Glutamatergic neuron (in vitro differentiated cells): ENCODE data around the gene ZMYND10. TPM values are rescaled to one million over a fixed set of nuclear protein-coding genes. Genes with fewer than 3 reads are reported as not detected.

Experiments
- DNase-seq: peaks from one replicate; pipeline ENCODE4 v3.0.0; 2022
- H3K27ac Mint-ChIP-seq: one replicate; pipeline ENCODE4 v1.8.0; 2020; ENCODE audit warnings: mild to moderate bottlenecking, mixed read lengths, inconsistent platforms; ENCODE audit not compliant: unreplicated experiment
- H3K27me3 Mint-ChIP-seq: one replicate; pipeline ENCODE4 v1.8.0; 2020; ENCODE audit warnings: mild to moderate bottlenecking, moderate library complexity, mixed read lengths, inconsistent platforms; ENCODE audit not compliant: unreplicated experiment
- H3K36me3 Mint-ChIP-seq: one replicate; pipeline ENCODE4 v1.8.0; 2020; ENCODE audit warnings: mild to moderate bottlenecking, mixed read lengths, inconsistent platforms; ENCODE audit not compliant: unreplicated experiment
- H3K4me1 Mint-ChIP-seq: one replicate; pipeline ENCODE4 v1.8.0; 2020; ENCODE audit warnings: mild to moderate bottlenecking, low read depth, mixed read lengths, inconsistent platforms; ENCODE audit not compliant: unreplicated experiment
- H3K4me3 Mint-ChIP-seq: one replicate; pipeline ENCODE4 v1.8.0; 2020; ENCODE audit warnings: mild to moderate bottlenecking, mixed read lengths, inconsistent platforms; ENCODE audit not compliant: unreplicated experiment
- H3K9me3 Mint-ChIP-seq: one replicate; pipeline ENCODE4 v1.8.0; 2020; ENCODE audit warnings: mild to moderate bottlenecking, moderate library complexity, mixed read lengths, inconsistent platforms; ENCODE audit not compliant: unreplicated experiment
- total RNA-seq: library from RNA; stranded (reverse); fragmentation: NEBNext Ultra II Directional; extraction: Animal tissue kit (Norgen Biotek cat#: 25700); gene quantifications from one replicate; pipeline ENCODE4 v1.2.1, GENCODE V29; 2021; ENCODE audit not compliant: unreplicated experiment
- TF ChIP-seq, protein P1 (sequence below): fragments of 200-600 bp; sonication (generic); IDR thresholded peaks from one replicate; pipeline ENCODE4 v1.5.0; 2021; ENCODE audit not compliant: partially characterized antibody, unreplicated experiment

Gene ZMYND10
- total RNA-seq, 1 donor from 2014 or later: 1.3 TPM

DNA sequence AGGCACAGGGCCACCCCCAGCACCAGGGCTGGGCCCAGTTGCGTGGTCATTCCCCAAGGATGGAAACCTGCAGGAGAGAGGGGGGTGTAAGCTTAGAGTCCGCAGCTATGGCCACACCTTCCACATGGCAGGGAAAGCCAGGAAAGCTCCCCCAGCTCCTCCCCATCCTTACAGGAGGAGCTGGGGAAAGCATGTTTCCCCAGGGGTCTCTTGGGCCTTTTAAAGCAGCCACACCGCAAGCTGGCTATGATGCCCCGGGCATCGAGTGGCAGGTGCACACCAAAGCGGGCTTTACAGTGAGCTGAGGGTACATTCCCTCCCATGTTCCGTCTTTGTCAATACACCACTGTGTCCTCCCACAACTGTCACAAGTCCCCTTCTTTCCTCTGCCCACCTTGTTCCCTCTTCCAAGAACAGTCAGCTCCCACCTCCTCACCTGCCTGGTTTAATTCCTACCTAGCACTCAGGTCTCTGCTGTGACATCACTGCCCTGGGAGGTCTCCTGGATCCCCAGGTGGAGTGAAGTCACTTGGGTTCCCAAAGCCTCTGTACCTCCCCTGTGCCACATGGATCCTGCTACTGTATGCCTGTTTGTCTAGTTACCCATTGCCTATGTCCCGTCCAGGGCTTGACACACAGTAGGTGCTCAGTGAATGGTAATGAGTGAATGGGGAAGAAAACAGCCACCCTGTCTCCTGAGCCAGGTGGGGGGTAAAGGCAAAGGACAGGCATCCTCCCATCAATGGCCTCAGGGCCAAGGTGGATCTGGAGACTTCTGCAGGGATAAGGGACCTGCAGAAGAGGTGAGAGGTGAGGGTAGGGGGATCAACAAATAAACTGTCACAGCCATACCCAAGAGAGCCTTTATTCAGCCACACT, 49.7 kb downstream of the ZMYND10 start:
- peaks cover 15% of the 10 kb centered on the region for H3K4me1 Mint-ChIP-seq
- peak overlapping the region; percentile 52 for H3K4me3 Mint-ChIP-seq
- H3K36me3 Mint-ChIP-seq: no peaks in the 10 kb centered on the region
- peaks cover 11% of the 10 kb centered on the region for H3K27me3 Mint-ChIP-seq
- H3K9me3 Mint-ChIP-seq: peaks cover 6% of the 10 kb centered on the region
- H3K27ac Mint-ChIP-seq: no peak overlapping the region
- no peak for DNase-seq
- TF ChIP-seq, protein P1, sequence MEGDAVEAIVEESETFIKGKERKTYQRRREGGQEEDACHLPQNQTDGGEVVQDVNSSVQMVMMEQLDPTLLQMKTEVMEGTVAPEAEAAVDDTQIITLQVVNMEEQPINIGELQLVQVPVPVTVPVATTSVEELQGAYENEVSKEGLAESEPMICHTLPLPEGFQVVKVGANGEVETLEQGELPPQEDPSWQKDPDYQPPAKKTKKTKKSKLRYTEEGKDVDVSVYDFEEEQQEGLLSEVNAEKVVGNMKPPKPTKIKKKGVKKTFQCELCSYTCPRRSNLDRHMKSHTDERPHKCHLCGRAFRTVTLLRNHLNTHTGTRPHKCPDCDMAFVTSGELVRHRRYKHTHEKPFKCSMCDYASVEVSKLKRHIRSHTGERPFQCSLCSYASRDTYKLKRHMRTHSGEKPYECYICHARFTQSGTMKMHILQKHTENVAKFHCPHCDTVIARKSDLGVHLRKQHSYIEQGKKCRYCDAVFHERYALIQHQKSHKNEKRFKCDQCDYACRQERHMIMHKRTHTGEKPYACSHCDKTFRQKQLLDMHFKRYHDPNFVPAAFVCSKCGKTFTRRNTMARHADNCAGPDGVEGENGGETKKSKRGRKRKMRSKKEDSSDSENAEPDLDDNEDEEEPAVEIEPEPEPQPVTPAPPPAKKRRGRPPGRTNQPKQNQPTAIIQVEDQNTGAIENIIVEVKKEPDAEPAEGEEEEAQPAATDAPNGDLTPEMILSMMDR: no peak

GRCh38 chr3:50294492-50295403, 50.8 kb downstream of the ZMYND10 start:
- Mint-ChIP-seq H3K27me3 (peaks cover 9% of the 10 kb centered on the region), H3K9me3 (peaks cover 8% of the 10 kb centered on the region), H3K4me3 (no peak overlapping the region), H3K27ac (no peak overlapping the region), H3K4me1 (peaks cover 8% of the 10 kb centered on the region), H3K36me3 (no peaks in the 10 kb centered on the region)
- no peak for DNase-seq
- TF ChIP-seq, protein P1: no peak

GRCh38 chr3:50294089-50294488, 51.4 kb downstream of the ZMYND10 start:
- Mint-ChIP-seq H3K36me3 (no peaks in the 10 kb centered on the region), H3K9me3 (peaks cover 7% of the 10 kb centered on the region), H3K4me3 (no peak overlapping the region), H3K27ac (no peak overlapping the region), H3K27me3 (peaks cover 5% of the 10 kb centered on the region), H3K4me1 (peaks cover 8% of the 10 kb centered on the region)
- TF ChIP-seq, protein P1: no peak
- DNase-seq: no peak

GRCh38 chr3:50293079-50293801, 52.3 kb downstream of the ZMYND10 start:
- H3K36me3 Mint-ChIP-seq: no peaks in the 10 kb centered on the region
- peak overlapping the region; percentile 93 for H3K27ac Mint-ChIP-seq
- peaks cover 8% of the 10 kb centered on the region for H3K4me1 Mint-ChIP-seq
- TF ChIP-seq, protein P1: no peak
- peak overlapping the region; percentile 91 for H3K4me3 Mint-ChIP-seq
- H3K9me3 Mint-ChIP-seq: peaks cover 4% of the 10 kb centered on the region
- peaks cover 2% of the 10 kb centered on the region for H3K27me3 Mint-ChIP-seq
- DNase-seq: no peak
